Measurements from ENCODE around the gene PRKCE. TPM values are rescaled to one million over a fixed set of nuclear protein-coding genes. Genes with fewer than 3 reads are reported as not detected.

The PRKCE gene
- total RNA-seq, 2 experiments from 2014 or later, result 7.0 to 7.3 TPM

DNA sequence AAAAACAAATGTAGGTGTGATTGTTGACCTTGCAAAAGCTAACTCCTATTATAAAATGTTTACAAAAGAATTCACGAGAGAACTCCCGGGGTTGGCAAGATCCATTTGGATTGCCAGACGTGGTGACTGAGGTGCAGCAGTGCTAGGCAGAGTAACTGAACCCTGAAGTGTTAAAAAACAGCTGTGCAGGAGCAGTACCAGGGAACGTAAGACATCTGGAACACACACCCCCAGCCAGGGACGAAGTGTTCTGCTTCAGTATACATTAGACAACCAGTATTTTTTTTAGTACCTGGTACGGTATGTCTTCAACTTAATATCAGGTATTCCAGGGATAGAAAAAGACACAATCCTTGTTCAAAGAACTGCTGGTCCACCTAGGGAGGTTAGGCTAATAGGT, 373.6 kb downstream of the PRKCE start:
- ChIA-PET CTCF (interaction anchor here (1.2 to 1.3 kb wide), 2 partner anchors 14 to 38 kb away, joined by 3 read pairs; no protein-coding TSS in a partner anchor), POLR2A (no interaction called here)

DNA sequence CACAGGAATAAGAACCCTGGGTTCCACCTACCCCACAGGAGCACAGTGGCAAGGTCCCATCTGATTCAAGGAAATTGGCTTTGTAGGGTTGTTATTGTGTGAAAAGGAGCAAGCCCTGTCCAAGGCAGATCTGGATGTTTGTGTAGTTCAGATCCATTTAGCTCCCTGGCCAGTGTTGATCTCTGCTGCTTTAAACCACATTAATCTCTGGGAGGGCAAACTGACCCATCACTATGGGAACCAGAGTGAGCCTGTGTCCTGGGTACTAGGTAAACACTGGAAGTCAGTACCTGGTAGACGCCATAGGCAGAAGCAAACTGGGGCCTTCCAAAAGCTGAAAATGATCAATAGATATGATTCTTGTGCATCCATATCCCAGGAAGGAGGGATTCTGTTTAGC, 374.2 kb downstream of the PRKCE start:
- POLR2A ChIA-PET, result no interaction called here
- CTCF ChIA-PET, result interaction anchor here (1.2 to 1.3 kb wide), 2 partner anchors 14 to 37 kb away, joined by 3 read pairs; no protein-coding TSS in a partner anchor

DNA sequence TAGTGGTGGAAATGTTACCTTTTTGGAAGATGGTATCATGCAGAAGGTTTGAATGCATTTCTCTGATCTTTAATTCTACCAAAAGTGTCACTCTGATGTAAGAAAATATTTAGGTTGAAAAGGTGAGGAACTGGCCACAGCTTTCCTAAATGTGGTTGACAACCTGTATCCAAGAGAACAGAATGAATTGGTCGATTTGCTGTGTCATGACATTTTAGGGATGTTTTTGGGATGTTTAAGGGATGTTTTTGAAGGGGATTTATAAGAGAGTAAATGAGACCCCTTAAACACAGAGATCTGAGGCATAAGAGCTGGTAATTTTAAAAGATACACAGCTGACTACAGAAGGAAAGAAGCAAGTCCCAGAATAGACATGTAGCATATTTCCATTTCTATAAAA, 375.0 kb downstream of the PRKCE start:
- CTCF ChIA-PET, result no interaction called here

DNA sequence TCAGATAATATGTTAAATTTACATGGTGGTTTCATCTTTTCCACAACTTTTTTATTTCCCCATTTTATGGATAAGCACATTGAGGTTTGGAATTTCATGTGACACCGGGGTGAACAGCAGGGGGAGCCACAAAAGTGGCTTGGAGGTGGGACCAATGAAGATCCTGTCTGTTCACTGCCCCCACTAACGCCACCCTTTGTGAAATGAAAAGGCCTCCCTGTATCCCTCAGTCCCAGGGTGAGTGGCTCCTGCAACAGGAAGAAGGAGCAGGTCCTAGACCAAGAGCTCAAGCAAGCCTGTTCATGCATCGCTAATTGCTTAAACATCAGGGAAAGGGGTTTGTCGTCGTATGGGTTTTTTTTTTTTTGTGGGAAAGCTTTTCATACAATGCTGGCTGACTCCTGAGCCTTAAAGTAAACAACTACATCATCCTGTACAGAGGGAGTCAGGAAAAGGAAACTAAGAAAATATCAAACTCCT, 377.9 kb downstream of the PRKCE start:
- ChIA-PET CTCF (interaction anchor here (0.7 to 1.8 kb wide), 3 partner anchors 9 to 630 kb away, joined by 3 to 4 read pairs (median 4); no protein-coding TSS in a partner anchor), POLR2A (no interaction called here)

More for the DNA sequence above, 375.0 kb downstream of the PRKCE start:
- POLR2A ChIA-PET, result no interaction called here

DNA sequence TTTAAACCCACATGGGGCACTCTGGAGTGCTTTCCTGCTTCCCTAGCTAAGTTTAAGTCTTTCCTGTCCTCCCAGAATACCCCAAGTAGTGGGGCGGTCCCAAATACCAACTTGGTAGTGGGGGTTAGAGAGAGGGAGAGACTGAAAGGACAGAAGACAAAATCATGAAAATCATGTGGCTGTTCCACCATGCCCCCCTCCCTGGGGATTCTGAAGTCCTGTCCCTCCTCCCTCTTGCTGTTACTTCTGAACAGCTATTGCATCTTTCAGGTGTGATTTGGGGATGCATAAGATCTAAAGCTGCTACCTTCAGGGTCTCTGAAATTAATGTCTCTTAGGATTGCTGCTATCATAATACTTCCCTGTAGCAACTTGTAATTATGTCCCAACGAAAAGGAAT, 378.9 kb downstream of the PRKCE start:
- POLR2A ChIA-PET, result no interaction called here
- CTCF ChIA-PET, result interaction anchor here (0.9 to 1.8 kb wide), 4 partner anchors 10 to 33 kb away, joined by 3 to 4 read pairs (median 4); no protein-coding TSS in a partner anchor

DNA sequence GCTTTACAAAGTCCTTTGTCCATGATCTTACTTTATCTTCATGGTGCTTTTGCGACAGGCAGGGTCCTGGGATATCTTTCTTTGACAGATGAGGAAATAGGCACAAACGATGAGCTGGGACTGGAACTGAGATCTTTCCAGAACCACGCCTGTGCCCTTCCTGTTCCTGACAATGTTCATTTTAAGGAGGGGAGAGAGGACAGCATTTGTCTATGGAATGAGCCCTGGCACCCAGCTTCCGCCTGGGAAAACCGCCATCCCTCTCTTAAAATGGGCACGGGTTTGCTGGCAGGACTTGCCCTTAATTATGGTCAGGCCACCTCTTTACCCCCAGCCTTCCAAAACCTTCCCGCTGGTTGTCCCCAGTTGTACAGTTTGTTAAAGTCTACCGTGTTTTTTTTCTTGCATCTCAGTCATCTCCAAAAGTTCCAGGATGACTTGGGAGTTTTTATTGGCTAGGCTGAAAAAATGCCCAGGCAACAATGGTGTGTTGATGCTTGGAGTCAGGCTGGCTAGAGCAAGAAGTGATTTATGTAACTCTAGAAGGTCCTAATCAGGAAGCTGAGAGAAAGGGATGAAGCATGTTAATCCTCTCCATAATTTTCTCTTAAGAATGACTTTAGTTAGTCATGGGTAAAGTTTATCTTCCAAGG, 380.8 kb downstream of the PRKCE start:
- ChIA-PET POLR2A (interaction anchor here (0.6 to 1.2 kb wide), 3 partner anchors 9 to 154 kb away, joined by 3 to 5 read pairs (median 4); no protein-coding TSS in a partner anchor), CTCF (interaction anchor here (1.0 to 1.5 kb wide), 3 partner anchors 12 to 19 kb away, joined by 3 to 4 read pairs (median 4); no protein-coding TSS in a partner anchor)

DNA sequence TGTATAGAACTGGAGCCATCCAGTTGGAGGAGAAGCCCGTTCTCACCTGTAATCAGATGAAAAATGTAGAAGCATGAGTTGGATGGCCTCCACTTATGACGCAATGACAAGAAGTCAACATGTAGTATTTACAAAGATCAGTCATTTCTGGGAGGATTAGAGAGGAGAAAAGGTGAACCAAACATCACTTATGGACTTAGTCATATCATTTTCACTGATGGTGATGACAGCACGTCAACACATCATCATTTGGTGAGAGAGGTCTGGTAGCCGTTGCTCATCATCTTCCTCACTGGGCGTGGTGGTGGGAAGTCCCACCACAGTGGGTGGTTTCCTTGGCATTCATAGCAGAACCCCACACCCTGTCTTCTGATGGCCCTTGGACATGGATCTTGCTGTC, 381.5 kb downstream of the PRKCE start:
- ChIA-PET POLR2A (interaction anchor here (0.6 kb wide), 1 partner anchor 10 kb away, joined by 3 read pairs; no protein-coding TSS in a partner anchor), CTCF (interaction anchor here (1.0 to 1.5 kb wide), 2 partner anchors 12 to 13 kb away, joined by 4 read pairs; no protein-coding TSS in a partner anchor)

DNA sequence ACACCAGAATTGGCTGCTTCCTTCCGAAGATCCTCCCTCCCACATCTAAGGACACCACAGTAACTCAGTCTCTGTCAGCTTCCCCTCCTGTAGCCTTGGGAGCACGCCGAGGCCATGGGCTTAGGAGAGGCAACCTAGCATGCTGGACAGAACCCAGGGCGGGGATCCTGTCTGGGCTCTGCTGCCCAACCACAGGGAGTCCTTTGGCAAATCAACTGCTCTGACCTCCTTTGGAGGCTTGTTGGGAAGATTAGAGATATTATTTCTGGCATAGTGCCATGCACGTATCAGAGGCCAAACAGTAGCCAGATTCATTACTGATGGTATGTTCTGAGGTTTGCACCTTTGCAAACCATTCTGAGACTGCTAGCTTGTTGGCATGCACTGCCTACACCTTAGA, 383.1 kb downstream of the PRKCE start:
- ChIA-PET CTCF (no interaction called here), POLR2A (no interaction called here)

DNA sequence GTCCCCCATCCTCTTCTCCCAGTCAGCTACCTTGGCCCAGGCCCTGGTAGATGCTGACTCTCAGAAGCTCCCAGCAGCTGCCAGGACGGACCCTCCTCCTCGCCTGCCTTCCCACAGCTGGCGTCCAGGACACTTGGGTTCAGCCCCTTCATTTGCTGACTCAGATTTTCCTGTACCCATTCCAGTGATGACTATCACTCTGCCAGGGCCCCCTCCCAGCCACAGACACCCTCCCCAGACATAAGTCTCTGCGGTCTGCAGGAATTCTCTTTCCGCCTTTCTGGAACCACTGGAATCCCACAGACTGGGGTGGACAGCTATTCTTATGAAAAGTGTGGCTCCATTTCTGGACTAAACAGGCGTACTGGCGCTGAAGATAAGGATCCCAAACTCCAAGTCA, 385.5 kb downstream of the PRKCE start:
- ChIA-PET POLR2A (interaction anchor here (0.6 kb wide), 1 partner anchor 48 kb away, joined by 3 read pairs; no protein-coding TSS in a partner anchor), CTCF (no interaction called here)

DNA sequence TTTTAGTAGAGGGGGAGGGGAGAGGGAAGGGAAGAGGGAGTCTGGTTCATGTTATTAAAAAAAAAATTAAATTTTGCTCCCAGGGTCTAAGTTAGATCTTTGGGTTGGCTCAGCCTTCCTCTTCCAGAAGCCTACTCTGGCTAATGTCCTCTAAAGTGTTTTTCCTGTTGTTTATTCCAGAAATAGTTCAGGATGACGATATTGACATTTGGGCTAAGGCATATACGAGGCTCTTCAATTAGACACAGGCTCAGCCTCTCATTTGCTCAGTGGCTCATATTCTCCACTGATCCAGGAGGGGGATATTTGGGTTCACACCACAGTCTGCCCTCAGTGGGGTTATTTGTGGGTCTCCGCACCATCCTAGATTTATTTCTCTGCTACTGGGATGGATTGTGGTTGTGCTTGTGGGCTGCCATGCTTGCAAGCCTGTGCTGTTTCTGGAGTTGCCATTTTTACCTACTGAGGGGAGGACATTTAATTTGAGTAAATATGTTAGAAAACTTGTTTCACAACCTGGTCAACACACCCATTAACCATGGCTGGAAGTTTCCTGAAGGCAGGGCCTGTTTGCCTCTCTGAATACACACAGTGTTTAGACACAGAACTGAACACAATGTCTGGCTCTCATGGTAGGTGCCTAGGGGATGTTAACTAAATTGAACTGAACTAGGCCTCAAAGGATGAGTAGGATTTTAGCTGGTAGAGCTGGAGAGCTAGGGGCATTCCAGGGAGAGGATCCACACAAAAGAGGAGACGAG, 388.2 kb downstream of the PRKCE start:
- ChIA-PET POLR2A (interaction anchor here (0.5 kb wide), 1 partner anchor 263 kb away, joined by 9 read pairs; no protein-coding TSS in a partner anchor), CTCF (no interaction called here)

DNA sequence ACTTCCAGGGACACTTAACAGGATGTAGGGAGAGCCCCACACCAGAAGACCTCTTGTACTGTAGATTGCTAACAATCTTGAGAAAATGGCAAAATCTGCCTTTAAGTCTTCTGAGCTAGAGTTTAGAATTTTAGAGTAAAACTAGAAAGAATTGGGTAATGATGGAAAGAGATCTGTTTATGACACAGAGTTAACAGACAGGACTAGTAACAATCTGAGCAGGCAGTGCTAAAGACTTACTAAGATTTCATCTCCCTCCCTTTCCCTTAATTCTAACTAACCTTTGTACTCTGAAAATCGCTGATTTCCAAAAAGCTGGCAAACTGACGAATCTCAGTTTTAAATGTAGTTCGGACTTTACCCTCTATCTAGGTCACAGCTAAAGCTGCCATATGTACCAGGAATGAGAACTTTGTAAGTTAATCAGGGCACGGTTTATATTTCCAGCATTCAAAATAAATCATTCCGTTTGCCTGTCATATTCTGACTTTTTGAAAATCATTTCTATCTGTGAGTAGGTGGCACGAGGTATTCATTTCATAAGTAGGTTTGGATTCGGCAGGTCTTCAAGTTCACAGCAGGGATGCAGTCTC, 389.2 kb downstream of the PRKCE start:
- CTCF ChIA-PET, result interaction anchor here (0.8 kb wide), 1 partner anchor 15 kb away, joined by 4 read pairs; no protein-coding TSS in a partner anchor
- POLR2A ChIA-PET, result no interaction called here

DNA sequence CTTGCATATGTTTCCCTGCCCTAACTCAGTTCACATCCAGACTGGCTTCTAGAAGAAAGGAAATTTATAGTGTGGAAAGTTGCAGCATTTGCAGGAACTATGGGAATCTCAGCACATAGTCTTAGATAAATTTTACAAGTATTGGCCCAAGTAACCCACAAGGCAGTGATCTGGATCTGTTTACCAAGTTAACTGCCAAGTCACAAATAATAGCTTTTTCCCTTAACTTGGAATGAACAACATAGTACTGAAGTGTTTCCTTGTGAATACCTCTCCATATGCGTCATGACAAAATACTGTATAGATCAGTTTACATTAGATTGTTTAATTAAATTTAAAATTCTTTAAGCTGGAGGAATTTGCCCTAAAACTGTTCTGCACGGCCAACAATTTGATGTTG, 390.0 kb downstream of the PRKCE start:
- CTCF ChIA-PET, result no interaction called here
- POLR2A ChIA-PET, result no interaction called here

DNA sequence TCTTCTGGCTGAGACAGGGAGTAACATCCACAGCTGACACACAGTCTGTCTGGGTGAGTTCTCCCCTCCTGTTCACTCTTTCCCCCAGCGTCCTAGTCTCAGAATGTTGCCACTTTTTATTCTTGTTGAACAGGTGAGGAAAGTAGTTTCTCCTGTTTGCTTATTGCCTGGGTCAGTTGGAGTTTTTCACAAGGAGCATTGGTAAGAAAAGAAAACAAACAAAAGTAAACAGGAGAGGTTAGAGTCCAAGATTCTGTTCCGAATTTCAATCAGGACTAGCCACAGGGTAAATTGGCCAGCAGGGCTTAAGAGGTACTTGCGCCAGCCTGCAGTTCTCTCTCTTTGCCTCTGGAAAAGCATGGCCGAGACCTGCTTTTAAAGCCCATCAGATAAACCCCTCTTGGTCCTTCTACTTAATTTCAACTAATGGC, 390.7 kb downstream of the PRKCE start:
- CTCF ChIA-PET, result no interaction called here
- POLR2A ChIA-PET, result no interaction called here

DNA sequence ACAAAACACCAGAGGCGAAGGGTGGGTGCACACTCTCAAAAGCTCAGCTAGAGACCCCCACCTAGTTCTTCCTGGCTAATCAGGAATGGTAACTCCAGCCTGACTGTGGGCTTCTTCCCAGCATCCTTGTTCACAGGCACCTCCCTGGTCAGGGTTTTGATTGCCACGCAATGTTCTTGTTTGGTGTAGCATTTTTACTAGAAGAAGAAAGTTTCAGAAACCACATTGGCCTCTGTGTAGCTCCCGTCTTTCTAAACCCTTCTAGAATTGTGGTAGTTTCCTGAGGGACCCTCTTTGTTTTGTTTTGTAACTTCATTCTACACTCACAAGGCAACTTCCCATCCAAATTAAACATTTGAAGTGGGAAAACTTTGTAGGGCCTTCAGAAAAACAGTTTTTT, 391.2 kb downstream of the PRKCE start:
- ChIA-PET POLR2A (interaction anchor here (0.6 kb wide), 1 partner anchor 13 kb away, joined by 8 read pairs; no protein-coding TSS in a partner anchor), CTCF (no interaction called here)

DNA sequence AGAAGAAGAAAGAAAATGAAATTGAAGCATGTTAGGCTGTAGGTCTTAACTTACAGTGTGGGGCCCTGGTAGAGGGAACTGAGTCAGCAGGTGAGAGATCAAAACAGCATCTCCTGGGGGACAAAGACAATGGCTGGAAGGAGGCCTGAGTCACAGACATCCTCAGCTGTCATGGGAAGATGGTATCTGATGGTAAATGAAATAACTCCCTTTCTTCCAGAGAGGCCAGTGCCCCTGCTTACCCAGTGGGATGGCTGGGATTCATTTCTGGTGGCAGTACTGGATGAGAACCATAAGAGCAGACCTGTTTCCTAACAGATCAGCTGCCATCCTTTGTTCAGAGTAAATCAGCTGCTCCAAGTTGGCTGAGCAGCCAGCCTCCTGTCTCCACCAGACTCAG, 394.4 kb downstream of the PRKCE start:
- ChIA-PET CTCF (interaction anchor here (1.0 kb wide), 1 partner anchor 18 kb away, joined by 3 read pairs; no protein-coding TSS in a partner anchor), POLR2A (no interaction called here)

DNA sequence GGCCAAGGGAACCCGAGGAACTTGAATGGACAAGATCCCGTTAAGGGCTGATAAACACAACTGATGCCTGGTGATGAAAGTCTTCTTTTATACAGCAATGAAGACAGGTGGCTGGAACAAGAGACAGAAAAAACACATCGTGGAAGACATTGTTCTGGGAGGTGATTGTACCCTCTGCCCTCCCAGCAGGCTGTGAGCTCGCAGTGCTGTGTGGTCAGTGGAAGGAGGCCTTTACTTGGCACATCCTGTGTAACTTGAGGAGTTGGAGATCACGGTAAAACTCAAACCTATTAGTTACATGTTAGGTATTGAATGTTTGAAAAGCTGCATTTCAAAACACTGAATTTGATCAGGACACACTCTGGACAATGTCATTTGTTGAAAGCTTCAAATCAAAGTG, 395.8 kb downstream of the PRKCE start:
- ChIA-PET POLR2A (no interaction called here), CTCF (no interaction called here)

DNA sequence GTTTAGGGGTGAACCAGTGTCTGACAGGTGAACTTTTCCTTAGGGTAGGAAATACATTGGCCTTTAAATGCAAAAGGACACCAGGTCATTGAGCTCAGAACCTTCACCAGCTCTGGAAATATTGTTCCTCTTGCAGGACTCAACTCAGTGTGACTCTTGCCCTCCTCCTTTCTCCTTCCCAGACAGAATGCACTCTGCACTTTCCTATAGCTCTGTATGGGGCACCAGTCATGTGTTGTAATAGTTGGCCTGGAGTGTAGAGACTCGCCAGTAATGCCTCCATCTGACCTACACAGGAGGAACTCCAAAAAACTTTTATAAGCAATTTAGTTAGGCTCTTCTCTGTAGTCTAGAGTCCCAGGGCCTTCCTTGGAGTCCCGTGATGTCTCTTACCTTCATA, 397.2 kb downstream of the PRKCE start:
- POLR2A ChIA-PET, result no interaction called here
- CTCF ChIA-PET, result no interaction called here

DNA sequence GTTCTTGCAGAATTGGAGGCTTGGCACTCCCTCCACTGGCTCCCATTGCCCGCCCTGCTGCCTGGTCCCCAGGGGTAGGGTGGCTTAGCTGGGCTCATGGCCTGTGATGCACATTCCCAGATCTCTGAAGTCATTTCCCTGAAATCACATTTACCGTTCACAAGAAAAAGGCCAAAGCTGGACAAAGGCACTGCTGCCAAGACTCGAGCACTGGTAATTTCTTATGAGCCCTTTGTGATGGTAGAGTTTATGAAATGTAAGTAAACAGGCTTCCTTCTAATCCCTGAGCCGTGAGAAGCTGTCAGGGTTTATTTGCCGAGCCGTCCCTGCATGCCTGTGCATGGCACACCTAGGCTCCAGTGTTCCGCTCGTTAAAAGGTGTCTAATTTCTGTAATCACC, 398.6 kb downstream of the PRKCE start:
- POLR2A ChIA-PET, result no interaction called here

DNA sequence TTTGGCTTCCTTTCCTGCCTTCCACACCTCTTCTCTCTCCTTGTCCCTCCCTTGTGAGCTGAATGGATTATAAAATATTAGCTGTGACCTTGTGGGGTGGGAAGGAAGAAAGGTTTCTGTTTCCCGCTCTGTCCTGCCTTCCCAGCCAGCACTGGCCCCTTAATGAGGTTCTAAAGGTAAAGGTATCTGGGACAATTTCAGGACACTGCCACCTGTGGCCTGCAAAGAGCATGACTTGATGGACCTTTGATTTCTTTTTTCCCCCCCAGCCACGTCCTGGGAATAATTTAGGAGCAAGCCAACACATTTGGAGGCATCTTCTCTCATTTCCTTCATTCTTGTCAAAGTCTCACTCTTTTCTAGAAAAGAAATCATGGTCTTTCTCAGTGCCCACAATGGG, 399.0 kb downstream of the PRKCE start:
- ChIA-PET POLR2A (no interaction called here), CTCF (interaction anchor here (2.1 kb wide), 1 partner anchor 12 kb away, joined by 7 read pairs; no protein-coding TSS in a partner anchor)

More for the DNA sequence above, 398.6 kb downstream of the PRKCE start:
- CTCF ChIA-PET, result interaction anchor here (0.8 to 2.1 kb wide), 2 partner anchors 9 to 13 kb away, joined by 3 to 7 read pairs; no protein-coding TSS in a partner anchor

DNA sequence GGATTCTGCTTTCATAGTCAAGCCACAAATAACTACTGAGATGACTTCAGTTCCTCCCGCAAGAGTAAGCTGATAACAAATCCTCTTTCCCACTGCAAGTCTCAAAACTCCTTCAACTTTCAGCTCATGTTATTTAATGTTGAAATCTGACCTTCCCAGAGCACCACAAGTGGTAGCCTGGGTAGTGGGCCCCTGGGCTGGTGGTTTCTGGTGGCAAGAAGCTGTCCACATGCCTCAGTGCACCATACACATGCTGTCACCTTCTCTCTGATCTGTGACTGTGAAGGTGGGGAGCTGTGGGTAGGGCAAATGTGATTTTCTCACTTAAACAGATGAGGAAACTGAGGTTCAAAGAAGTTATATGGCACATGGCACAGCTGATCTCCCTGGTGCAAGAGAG, 399.6 kb downstream of the PRKCE start:
- ChIA-PET CTCF (interaction anchor here (0.8 to 2.1 kb wide), 2 partner anchors 12 to 19 kb away, joined by 3 to 7 read pairs; no protein-coding TSS in a partner anchor), POLR2A (no interaction called here)
